HUES48 (cell line): ENCODE data around the gene PSMA7.

Source experiments
- H3K27ac ChIP-seq: one replicate; pipeline ENCODE4 v1.7.0; 2013; ENCODE audit warnings: low read depth, low read length, inconsistent platforms
- H3K27me3 ChIP-seq: 2 replicates; pipeline ENCODE4 v1.6.1; 2013; ENCODE audit warnings: mild to moderate bottlenecking, low read length; ENCODE audit not compliant: control insufficient read depth, insufficient read depth
- H3K36me3 ChIP-seq: 2 replicates; pipeline ENCODE4 v1.6.1; 2013; ENCODE audit warnings: low read length; ENCODE audit not compliant: control insufficient read depth, insufficient read depth
- H3K4me1 ChIP-seq: 2 replicates; pipeline ENCODE4 v1.6.1; 2013; ENCODE audit warnings: mild to moderate bottlenecking, low read length; ENCODE audit not compliant: control insufficient read depth, insufficient read depth
- H3K4me3 ChIP-seq: 2 replicates; pipeline ENCODE4 v1.5.1; 2013; ENCODE audit warnings: mild to moderate bottlenecking, low read depth, low read length
- H3K9ac ChIP-seq: 2 replicates; pipeline ENCODE4 v1.6.1; 2013; ENCODE audit warnings: mild to moderate bottlenecking, low read depth, low read length, moderate library complexity
- H3K9me3 ChIP-seq: 2 replicates; pipeline ENCODE4 v1.6.1; 2013; ENCODE audit warnings: low read length; ENCODE audit not compliant: control insufficient read depth, insufficient read depth

The PSMA7 gene

DNA sequence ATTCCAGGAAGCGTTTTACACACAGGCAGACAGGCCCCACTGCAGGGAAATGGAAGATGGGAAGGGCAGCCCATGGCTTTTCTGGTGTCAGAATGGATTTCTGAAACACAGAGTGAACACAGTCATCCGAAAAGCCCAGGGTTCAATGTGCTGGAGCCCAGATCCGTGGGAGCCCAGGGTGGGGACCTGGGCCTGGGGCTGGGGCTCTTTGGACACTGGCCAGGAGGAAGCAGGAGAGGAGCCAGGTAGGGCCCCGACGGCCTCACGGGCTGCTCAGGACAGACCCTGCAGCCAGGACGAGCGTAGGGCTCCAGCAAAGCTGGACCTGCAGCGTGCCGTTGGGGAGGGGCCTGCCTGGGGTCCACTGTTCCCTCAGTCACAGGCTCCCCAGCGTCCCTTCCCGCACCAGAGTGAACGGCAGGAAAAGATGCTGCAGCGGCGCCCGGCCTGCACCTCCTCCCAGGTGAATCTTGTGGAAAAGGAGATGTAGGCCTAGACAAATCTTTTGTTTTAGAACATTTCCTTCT is 45.2 kb downstream of the PSMA7 start:
- H3K27ac ChIP-seq, result no peak overlapping the region
- H3K9ac ChIP-seq, result no peak overlapping the region
- no peaks in the 10 kb centered on the region for H3K27me3 ChIP-seq
- H3K9me3 ChIP-seq, result no peaks in the 10 kb centered on the region
- H3K4me1 ChIP-seq, result no peaks in the 10 kb centered on the region
- H3K36me3 ChIP-seq, result no peaks in the 10 kb centered on the region
- H3K4me3 ChIP-seq, result no peak overlapping the region

DNA sequence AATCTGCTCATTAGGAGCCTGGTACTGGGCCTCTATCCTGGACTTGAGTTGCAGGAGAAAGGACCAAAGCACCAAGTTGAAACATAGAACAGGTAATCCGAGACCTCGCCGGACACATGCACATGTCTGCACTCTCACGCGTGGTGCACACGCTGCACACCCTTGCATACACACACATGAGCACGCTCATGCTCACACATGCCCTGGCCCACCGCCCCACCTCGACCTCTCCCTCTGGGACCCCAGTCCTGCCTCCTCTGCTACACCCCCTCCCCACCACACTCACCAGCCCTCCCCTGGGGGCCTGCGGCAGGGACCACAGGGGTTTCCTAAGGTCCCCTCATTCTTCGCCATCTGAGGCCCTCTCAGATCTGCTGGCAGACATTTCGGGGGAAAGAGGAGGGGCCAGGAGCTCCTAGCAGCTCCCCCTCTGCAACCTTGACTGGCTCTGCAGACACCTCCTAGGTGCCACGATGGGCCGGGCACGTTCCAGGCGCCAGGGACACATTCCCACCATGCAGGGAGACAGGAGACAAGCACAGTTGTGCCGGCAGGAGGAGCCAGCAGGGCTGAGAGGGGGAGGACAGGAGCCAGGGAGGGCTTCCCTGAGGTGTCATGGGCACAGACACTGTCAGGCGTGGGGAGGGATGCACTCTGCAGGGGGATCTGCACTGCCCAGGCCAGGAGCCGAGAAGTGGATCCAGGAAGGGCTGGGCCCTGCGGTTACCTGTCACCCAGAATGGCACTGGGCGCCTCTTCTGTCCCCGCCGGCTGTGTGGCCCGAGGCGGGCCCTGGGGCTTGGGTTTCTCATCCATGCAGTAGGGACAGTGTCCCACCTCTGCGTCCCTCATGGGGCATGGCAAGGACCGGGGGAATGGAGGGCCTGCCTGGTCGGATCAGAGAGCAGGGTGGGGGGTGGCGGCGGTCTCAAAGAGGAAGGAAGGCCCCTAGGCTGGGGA is 46.5 kb downstream of the PSMA7 start:
- no peak overlapping the region for H3K4me3 ChIP-seq
- no peaks in the 10 kb centered on the region for H3K27me3 ChIP-seq
- no peak overlapping the region for H3K27ac ChIP-seq
- H3K4me1 ChIP-seq, result no peaks in the 10 kb centered on the region
- no peaks in the 10 kb centered on the region for H3K36me3 ChIP-seq
- H3K9ac ChIP-seq, result no peak overlapping the region
- H3K9me3 ChIP-seq, result no peaks in the 10 kb centered on the region

DNA sequence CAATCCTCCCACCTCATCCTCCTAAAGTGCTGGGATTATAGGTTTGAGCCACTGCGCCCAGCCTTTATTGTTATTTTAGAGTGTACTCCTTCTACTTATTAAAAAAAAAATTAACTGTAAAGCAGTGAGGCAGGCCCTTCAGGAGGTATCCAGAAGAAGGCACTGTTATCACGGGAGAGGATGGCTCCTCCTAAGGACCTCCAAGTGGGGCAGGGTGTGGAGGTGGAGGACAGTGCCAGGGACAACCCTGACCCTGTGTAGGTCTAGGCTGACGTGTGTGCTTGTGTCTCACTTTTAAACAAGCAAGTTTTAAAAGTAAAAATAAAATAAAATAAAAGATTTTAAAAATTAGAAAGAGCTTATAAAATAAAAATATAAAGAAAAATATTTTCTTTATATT is 53.8 kb downstream of the PSMA7 start:
- no peak overlapping the region for H3K9ac ChIP-seq
- H3K4me3 ChIP-seq, result no peak overlapping the region
- H3K9me3 ChIP-seq, result no peaks in the 10 kb centered on the region
- no peak overlapping the region for H3K27ac ChIP-seq
- no peaks in the 10 kb centered on the region; the same call in 1 of the 2 replicates for H3K4me1 ChIP-seq
- no peaks in the 10 kb centered on the region for H3K27me3 ChIP-seq
- no peaks in the 10 kb centered on the region for H3K36me3 ChIP-seq

DNA sequence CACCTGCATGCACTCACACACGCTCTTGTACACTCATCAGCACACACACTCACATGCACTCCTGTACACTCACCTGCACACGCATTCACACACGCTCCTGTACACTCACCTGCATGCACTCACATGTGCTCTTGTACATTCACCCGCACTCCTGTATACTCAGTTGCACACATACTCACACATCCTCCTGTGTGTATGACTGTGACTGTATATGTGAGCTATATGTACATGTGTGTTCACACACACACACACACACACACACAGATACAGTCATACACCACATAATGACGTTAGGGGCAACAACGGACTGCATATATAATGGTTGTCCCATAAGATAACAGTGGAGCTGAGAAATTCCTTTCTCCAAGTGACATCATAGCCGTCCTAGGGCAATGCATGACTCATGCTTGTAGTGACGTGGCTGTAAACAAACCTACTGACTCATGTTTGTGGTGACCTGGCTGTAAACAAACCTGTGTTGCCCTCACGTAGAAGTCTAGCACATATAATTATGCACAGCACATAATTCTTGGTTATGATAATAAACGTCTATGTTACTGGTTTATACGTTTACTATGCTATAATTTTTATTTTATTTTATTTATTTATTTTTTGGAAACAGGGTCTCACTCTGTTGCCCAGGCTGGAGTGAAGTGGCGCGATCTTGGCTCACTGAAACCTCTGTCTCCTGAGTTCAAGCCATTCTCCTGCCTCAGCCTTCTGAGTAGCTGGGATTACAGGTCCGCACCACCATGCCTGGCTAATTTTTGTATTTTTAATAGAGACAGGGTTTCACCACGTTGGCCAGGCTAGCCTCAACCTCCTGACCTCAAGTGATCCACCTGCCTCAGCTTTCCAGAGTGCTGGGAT is 54.7 kb downstream of the PSMA7 start:
- no peaks in the 10 kb centered on the region for H3K9me3 ChIP-seq
- no peak overlapping the region for H3K27ac ChIP-seq
- H3K27me3 ChIP-seq, result no peaks in the 10 kb centered on the region
- no peak overlapping the region for H3K4me3 ChIP-seq
- H3K36me3 ChIP-seq, result no peaks in the 10 kb centered on the region
- no peak overlapping the region for H3K9ac ChIP-seq
- H3K4me1 ChIP-seq, result no peaks in the 10 kb centered on the region; the same call in 1 of the 2 replicates

DNA sequence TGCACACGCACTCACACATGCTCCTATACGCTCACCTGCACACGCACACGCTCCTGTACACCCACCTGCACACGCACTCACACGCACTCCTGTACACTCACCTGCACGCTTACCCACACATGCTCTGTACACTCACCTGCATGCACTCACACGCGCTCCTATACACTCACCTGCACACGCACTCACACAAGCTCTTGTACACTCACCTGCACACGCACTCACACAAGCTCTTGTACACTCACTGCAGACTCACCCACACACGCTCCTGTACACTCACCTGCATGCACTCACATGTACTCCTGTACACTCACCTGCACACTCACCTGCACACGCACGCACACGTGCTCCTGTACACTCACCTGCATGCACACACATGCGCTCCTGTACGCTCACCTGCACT is 55.6 kb downstream of the PSMA7 start:
- Histone ChIP-seq H3K4me1 (no peaks in the 10 kb centered on the region; the same call in 1 of the 2 replicates), H3K9ac (no peak overlapping the region), H3K9me3 (no peaks in the 10 kb centered on the region), H3K27me3 (no peaks in the 10 kb centered on the region), H3K4me3 (no peak overlapping the region), H3K36me3 (no peaks in the 10 kb centered on the region), H3K27ac (no peak overlapping the region)

DNA sequence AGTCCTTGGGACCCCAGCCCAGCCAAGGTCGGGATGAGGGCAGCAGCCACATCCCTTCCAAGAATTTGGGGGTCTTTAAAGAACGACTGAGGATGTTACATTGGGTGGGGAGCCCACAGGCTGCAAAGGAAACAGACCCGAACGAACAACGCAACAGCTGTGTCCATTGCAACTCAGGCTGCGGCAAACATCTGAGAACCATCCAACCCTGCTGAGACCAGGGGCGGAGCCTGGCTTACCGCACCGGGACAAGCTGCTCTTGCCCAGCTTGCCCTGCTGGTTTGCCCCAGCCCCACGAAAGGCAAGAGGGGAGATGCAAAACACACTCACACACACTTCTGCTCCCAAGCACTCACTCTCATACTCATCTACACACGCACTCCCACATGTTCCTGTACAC is 56.0 kb downstream of the PSMA7 start:
- Histone ChIP-seq H3K9ac (no peak overlapping the region), H3K9me3 (no peaks in the 10 kb centered on the region), H3K27ac (no peak overlapping the region), H3K4me3 (no peak overlapping the region), H3K4me1 (no peaks in the 10 kb centered on the region; the same call in 1 of the 2 replicates), H3K27me3 (no peaks in the 10 kb centered on the region), H3K36me3 (no peaks in the 10 kb centered on the region)
